ENCODE data around the gene ATP5F1A. TPM values are rescaled to one million over a fixed set of nuclear protein-coding genes. Genes with fewer than 3 reads are reported as not detected.
"Not testable (repeated sequence)": the region's sequence is repeated elsewhere in the genome, so short reads cannot be mapped to it uniquely, and the experiment has no call there.

The ATP5F1A gene
- polyA plus RNA-seq, 1 experiment, result 937 TPM

GRCh38 chr18:46051731-46052461 is 46.2 kb downstream of the ATP5F1A start:
- ChIA-PET POLR2A (interaction anchor here (0.8 to 1.1 kb wide), 2 partner anchors 9 to 10 kb away, joined by 3 to 7 read pairs; no protein-coding TSS in a partner anchor), CTCF (no interaction called here)
- Histone ChIP-seq H3K4me3 (ENCODE audit: low read depth, low read length) (no peak overlapping the region), H3K27me3 (ENCODE audit: control insufficient read depth, insufficient read depth, low read length) (no peaks in the 10 kb centered on the region), H3K27ac (ENCODE audit: low read depth, low read length) (peak overlapping the region; percentile 31), H3K9me3 (ENCODE audit: control insufficient read depth, insufficient read depth, low read length) (no peaks in the 10 kb centered on the region)
- TF ChIP-seq, protein P1, sequence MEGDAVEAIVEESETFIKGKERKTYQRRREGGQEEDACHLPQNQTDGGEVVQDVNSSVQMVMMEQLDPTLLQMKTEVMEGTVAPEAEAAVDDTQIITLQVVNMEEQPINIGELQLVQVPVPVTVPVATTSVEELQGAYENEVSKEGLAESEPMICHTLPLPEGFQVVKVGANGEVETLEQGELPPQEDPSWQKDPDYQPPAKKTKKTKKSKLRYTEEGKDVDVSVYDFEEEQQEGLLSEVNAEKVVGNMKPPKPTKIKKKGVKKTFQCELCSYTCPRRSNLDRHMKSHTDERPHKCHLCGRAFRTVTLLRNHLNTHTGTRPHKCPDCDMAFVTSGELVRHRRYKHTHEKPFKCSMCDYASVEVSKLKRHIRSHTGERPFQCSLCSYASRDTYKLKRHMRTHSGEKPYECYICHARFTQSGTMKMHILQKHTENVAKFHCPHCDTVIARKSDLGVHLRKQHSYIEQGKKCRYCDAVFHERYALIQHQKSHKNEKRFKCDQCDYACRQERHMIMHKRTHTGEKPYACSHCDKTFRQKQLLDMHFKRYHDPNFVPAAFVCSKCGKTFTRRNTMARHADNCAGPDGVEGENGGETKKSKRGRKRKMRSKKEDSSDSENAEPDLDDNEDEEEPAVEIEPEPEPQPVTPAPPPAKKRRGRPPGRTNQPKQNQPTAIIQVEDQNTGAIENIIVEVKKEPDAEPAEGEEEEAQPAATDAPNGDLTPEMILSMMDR (IDR thresholded peaks at IDR 0.05; ENCODE audit: low read depth, low read length), result no peak
- no peak for DNase-seq (ENCODE audit: low read depth, low spot score)

- TF ChIP-seq, protein P1 (IDR thresholded peaks at IDR 0.05; ENCODE audit: low read depth, low read length), result no peak
- CTCF ChIA-PET, result no interaction called here
- Histone ChIP-seq H3K4me3 (ENCODE audit: low read depth, low read length) (no peak overlapping the region), H3K27me3 (ENCODE audit: control insufficient read depth, insufficient read depth, low read length) (no peaks in the 10 kb centered on the region), H3K27ac (ENCODE audit: low read depth, low read length) (no peak overlapping the region), H3K9me3 (ENCODE audit: control insufficient read depth, insufficient read depth, low read length) (no peaks in the 10 kb centered on the region)
- POLR2A ChIA-PET, result no interaction called here
- DNase-seq (ENCODE audit: low read depth, low spot score), result no peak
Measured at GRCh38 chr18:46050268-46050667, 47.8 kb downstream of the ATP5F1A start.

DNA sequence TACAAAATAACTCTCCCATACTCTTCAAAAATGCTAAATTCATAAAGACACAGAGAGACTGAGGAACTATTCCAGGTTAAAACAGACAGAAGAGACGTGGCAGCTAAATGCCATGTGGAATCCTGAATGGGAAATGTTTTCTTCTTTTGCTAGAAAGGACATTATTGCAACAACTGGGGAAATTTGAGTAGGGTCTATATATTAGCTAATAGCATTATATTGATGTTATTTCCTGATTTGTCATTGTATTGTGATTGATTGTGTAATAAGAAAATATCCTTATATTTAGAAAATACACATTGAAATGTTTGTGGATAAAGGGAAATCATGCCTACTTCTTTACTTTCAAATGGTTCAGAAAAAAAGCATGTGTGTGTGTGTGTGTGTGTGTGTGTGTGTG is 49.5 kb downstream of the ATP5F1A start:
- Histone ChIP-seq H3K4me3 (ENCODE audit: low read depth, low read length) (no peak overlapping the region), H3K9me3 (ENCODE audit: control insufficient read depth, insufficient read depth, low read length) (no peaks in the 10 kb centered on the region), H3K27ac (ENCODE audit: low read depth, low read length) (no peak overlapping the region), H3K27me3 (ENCODE audit: control insufficient read depth, insufficient read depth, low read length) (no peaks in the 10 kb centered on the region)
- ChIA-PET CTCF (interaction anchor here (0.6 kb wide), 1 partner anchor 164 kb away, joined by 3 read pairs; no protein-coding TSS in a partner anchor), POLR2A (no interaction called here)
- no peak for DNase-seq (ENCODE audit: low read depth, low spot score)
- TF ChIP-seq, protein P1 (IDR thresholded peaks at IDR 0.05; ENCODE audit: low read depth, low read length), result no peak

DNA sequence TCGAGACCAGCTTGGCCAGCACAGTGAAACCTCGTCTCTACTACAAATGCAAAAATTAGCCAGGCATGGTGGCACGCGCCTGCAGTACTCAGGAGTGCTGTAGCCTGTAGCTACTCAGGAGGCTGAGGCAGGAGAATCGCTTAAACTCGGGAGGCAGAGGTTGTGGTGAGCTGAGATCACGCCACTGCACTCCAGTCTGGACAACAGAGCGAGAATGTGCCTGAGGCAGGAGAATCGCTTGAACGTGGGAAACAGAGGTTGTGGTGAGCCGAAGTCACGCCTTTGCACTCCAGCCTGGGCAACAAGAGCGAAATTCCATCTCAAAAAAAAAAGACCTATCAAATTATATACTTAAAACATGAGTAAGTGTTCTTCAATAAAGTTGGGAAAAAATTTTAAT is 50.7 kb downstream of the ATP5F1A start:
- H3K9me3 ChIP-seq (ENCODE audit: control insufficient read depth, insufficient read depth, low read length); DNase-seq (ENCODE audit: low read depth, low spot score); H3K27me3 ChIP-seq (ENCODE audit: control insufficient read depth, insufficient read depth, low read length); POLR2A ChIA-PET; CTCF ChIA-PET; H3K4me3 ChIP-seq (ENCODE audit: low read depth, low read length); H3K27ac ChIP-seq (ENCODE audit: low read depth, low read length): not testable (repeated sequence)

GRCh38 chr18:46046688-46047087 is 51.4 kb downstream of the ATP5F1A start:
- no peaks in the 10 kb centered on the region for H3K27me3 ChIP-seq (ENCODE audit: control insufficient read depth, insufficient read depth, low read length)
- ChIA-PET CTCF (no interaction called here), POLR2A (no interaction called here)
- H3K27ac ChIP-seq (ENCODE audit: low read depth, low read length), result no peak overlapping the region
- no peaks in the 10 kb centered on the region for H3K9me3 ChIP-seq (ENCODE audit: control insufficient read depth, insufficient read depth, low read length)
- DNase-seq (ENCODE audit: low read depth, low spot score), result no peak
- no peak overlapping the region for H3K4me3 ChIP-seq (ENCODE audit: low read depth, low read length)
- TF ChIP-seq, protein P1 (IDR thresholded peaks at IDR 0.05; ENCODE audit: low read depth, low read length), result no peak

All from AG04450 (cell line).